ENCODE data around the gene MAP1B. TPM values are rescaled to one million over a fixed set of nuclear protein-coding genes. Genes with fewer than 3 reads are reported as not detected.

MAP1B gene
- total RNA-seq, 3 donors from 2014 or later, result 258 to 2,233 (median 271) TPM

DNA sequence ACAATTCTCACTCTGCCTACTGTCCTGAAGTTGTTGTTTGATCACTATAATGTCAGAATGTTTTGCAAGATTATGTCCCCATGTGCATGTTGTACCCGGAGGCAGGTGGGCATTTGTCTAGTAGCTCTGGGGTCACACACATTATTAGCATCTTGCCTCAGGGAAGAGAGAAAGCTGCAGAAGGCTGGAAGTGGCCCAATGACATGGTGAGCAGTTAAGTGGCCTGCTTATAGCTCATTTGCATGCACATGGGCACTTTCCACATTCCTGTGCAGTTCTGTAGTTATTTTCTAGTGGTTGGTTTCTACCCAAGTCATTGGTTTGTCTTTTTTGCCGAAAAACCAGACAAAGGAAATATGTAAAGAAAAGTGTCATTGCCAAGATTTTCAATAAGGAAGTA, 80.9 kb downstream of the MAP1B start:
- intact Hi-C loops (cut with DNase I; ENCODE audit: low total_unique reads), result loop anchor here (2.0 kb wide), 1 partner anchor 73 kb away; no protein-coding TSS in a partner anchor
- no peaks in the 10 kb centered on the region for H3K27me3 ChIP-seq
- peak overlapping the region in 1 of 2 donors; percentile 25 for H3K27ac ChIP-seq
- H3K36me3 ChIP-seq, result no peaks in the 10 kb centered on the region
- no peak for DNase-seq (ENCODE audit: low spot score in 2 of 2)
- TF ChIP-seq POLR2AphosphoS5 (IDR thresholded peaks at IDR 0.05) (no peak), POLR2A (IDR thresholded peaks at IDR 0.05) (no peak)
- TF ChIP-seq, protein P1, sequence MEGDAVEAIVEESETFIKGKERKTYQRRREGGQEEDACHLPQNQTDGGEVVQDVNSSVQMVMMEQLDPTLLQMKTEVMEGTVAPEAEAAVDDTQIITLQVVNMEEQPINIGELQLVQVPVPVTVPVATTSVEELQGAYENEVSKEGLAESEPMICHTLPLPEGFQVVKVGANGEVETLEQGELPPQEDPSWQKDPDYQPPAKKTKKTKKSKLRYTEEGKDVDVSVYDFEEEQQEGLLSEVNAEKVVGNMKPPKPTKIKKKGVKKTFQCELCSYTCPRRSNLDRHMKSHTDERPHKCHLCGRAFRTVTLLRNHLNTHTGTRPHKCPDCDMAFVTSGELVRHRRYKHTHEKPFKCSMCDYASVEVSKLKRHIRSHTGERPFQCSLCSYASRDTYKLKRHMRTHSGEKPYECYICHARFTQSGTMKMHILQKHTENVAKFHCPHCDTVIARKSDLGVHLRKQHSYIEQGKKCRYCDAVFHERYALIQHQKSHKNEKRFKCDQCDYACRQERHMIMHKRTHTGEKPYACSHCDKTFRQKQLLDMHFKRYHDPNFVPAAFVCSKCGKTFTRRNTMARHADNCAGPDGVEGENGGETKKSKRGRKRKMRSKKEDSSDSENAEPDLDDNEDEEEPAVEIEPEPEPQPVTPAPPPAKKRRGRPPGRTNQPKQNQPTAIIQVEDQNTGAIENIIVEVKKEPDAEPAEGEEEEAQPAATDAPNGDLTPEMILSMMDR (IDR thresholded peaks at IDR 0.05), result no peak
- H3K4me3 ChIP-seq, result no peak overlapping the region
- no peaks in the 10 kb centered on the region for H3K4me1 ChIP-seq
- no peaks in the 10 kb centered on the region for H3K9me3 ChIP-seq

DNA sequence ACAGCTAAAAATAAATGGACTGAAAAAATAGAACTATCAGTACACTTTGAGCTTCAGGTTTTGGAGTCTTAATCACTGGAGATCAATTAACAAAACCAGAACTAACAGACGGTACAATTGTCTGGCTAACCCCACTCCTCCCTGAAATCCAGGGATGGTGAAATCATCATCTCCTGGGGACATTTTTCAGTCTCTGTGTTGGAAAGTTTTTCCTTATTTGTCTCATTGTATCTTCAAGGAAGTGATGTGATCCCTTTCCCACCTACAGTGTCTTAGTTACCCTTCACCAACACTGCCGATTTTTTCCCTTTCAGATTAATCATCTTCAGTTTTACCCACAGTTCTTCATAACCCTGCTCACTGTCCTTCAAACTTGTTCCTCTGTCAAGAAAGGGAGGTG, 81.9 kb downstream of the MAP1B start:
- no peaks in the 10 kb centered on the region for H3K4me1 ChIP-seq
- no peaks in the 10 kb centered on the region for H3K36me3 ChIP-seq
- H3K27me3 ChIP-seq, result no peaks in the 10 kb centered on the region
- H3K9me3 ChIP-seq, result no peaks in the 10 kb centered on the region
- peak overlapping the region in 1 of 2 donors; percentile 54 for H3K27ac ChIP-seq
- no peak for TF ChIP-seq POLR2AphosphoS5 (IDR thresholded peaks at IDR 0.05)
- no peak for TF ChIP-seq POLR2A (IDR thresholded peaks at IDR 0.05)
- TF ChIP-seq, protein P1 (IDR thresholded peaks at IDR 0.05), result no peak
- no peak overlapping the region for H3K4me3 ChIP-seq
- DNase-seq (ENCODE audit: low spot score in 2 of 2), result no peak
- intact Hi-C loops (cut with DNase I; ENCODE audit: low total_unique reads), result loop anchor here (2.0 kb wide), 1 partner anchor 74 kb away; no protein-coding TSS in a partner anchor

DNA sequence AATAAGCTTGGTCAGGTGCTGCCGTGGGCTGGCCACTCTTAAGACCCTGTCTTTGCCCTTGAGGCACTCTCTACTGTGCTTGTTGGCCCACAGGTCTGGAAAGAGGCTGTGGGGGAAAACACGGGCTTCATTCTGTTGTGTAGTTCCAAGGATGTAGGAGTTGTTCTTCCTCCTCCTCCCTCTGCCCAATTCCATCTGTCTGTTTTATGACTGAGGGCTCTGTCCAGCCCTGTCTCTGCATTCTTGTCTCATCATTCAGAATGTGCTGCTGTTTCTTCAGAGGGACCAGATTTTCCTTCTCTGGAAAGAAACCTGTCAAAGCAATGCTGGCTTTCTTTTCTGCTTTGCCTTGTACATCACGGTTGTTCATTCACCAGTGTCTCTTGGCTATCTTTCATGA, 84.1 kb downstream of the MAP1B start:
- Histone ChIP-seq H3K27ac (no peak overlapping the region), H3K9me3 (no peaks in the 10 kb centered on the region), H3K4me1 (no peaks in the 10 kb centered on the region), H3K27me3 (no peaks in the 10 kb centered on the region), H3K4me3 (no peak overlapping the region), H3K36me3 (no peaks in the 10 kb centered on the region)
- TF ChIP-seq POLR2AphosphoS5 (IDR thresholded peaks at IDR 0.05) (no peak), POLR2A (IDR thresholded peaks at IDR 0.05) (no peak)
- TF ChIP-seq, protein P1 (IDR thresholded peaks at IDR 0.05), result no peak
- intact Hi-C loops (cut with DNase I; ENCODE audit: low total_unique reads), result no loop called here
- DNase-seq (ENCODE audit: low spot score in 2 of 2), result no peak

DNA sequence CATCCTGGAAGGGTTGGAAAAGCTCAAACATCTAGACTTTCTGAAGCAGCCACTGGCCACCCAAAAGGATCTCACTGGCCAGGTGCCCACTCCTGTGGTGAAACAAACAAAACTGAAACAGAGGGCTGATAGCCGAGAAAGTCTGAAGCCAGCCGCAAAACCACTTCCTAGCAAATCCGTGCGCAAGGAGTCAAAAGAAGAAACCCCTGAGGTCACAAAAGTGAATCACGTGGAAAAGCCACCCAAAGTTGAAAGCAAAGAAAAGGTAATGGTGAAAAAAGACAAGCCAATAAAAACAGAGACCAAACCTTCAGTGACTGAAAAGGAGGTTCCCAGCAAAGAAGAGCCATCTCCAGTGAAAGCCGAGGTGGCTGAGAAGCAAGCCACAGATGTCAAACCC, 87.6 kb downstream of the MAP1B start:
- H3K9me3 ChIP-seq, result no peaks in the 10 kb centered on the region
- TF ChIP-seq, protein P1 (IDR thresholded peaks at IDR 0.05), result no peak
- TF ChIP-seq POLR2AphosphoS5 (IDR thresholded peaks at IDR 0.05) (no peak), POLR2A (IDR thresholded peaks at IDR 0.05) (no peak)
- H3K27me3 ChIP-seq, result no peaks in the 10 kb centered on the region
- DNase-seq (ENCODE audit: low spot score in 2 of 2), result no peak
- H3K36me3 ChIP-seq, result no peaks in the 10 kb centered on the region
- H3K27ac ChIP-seq, result no peak overlapping the region
- intact Hi-C loops (cut with DNase I; ENCODE audit: low total_unique reads), result no loop called here
- H3K4me3 ChIP-seq, result no peak overlapping the region
- no peaks in the 10 kb centered on the region for H3K4me1 ChIP-seq

DNA sequence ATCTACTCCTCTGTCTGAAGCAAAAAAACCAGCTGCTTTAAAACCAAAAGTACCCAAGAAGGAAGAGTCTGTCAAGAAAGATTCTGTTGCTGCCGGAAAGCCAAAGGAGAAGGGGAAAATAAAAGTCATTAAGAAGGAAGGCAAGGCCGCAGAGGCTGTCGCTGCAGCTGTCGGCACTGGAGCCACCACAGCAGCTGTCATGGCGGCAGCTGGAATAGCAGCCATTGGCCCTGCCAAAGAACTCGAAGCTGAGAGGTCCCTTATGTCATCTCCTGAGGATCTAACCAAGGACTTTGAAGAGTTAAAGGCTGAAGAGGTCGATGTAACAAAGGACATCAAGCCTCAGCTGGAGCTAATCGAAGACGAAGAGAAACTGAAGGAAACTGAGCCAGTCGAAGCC, 88.3 kb downstream of the MAP1B start:
- Histone ChIP-seq H3K27me3 (no peaks in the 10 kb centered on the region), H3K27ac (no peak overlapping the region), H3K36me3 (no peaks in the 10 kb centered on the region), H3K4me3 (no peak overlapping the region), H3K4me1 (no peaks in the 10 kb centered on the region), H3K9me3 (no peaks in the 10 kb centered on the region)
- TF ChIP-seq POLR2AphosphoS5 (IDR thresholded peaks at IDR 0.05) (no peak), POLR2A (IDR thresholded peaks at IDR 0.05) (no peak)
- TF ChIP-seq, protein P1 (IDR thresholded peaks at IDR 0.05), result no peak
- intact Hi-C loops (cut with DNase I; ENCODE audit: low total_unique reads), result no loop called here
- no peak for DNase-seq (ENCODE audit: low spot score in 2 of 2)
